ENCODE data around the gene ERBB4.

ERBB4 gene

DNA sequence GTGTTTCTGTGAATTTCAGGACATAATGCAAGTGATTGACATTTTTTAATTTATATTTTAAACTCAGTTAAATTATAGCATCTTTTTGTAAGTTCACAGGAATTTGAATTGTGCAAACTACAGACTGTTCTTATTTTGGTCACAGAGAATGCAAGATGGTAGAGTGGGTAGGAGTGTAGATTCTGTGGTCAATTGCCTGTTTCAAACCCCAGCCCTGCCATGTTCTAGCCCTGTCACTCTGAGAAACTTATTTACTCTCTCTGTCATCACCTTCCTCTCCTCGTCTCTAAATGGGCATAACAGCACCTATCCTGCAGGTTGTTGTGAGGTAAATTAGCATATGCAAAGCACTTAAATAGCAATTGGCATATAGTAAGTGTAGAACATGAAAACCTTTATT, 1102.4 kb downstream of the ERBB4 start:
- DNase-seq (ENCODE audit: low read depth in 3 of 3, low spot score in 1 of 3) = no peak

DNA sequence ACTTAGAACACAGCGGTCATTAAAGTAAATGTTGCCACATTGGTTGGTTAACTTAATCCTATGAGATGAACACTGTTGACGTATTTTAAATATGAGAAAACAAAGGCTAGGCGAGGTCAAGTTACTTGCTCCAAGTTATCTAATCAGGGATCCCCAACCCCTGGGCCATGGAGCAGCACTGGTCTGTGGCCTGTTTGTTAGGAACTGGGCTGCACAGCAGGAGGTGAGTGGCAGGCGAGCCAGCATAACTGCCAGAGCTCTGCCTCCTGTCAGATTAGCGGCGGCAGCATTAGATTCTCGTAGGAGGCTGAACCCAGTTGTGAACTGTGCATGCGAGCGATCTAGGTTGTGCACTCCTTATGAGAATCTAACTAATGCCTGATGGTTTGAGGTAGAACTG, 1103.3 kb downstream of the ERBB4 start:
- no peak for DNase-seq (ENCODE audit: low read depth in 3 of 3, low spot score in 1 of 3)

- DNase-seq (ENCODE audit: low read depth in 3 of 3, low spot score in 1 of 3) = no peak
Measured at GRCh38 chr2:211434773-211435172, 1103.8 kb downstream of the ERBB4 start.

DNA sequence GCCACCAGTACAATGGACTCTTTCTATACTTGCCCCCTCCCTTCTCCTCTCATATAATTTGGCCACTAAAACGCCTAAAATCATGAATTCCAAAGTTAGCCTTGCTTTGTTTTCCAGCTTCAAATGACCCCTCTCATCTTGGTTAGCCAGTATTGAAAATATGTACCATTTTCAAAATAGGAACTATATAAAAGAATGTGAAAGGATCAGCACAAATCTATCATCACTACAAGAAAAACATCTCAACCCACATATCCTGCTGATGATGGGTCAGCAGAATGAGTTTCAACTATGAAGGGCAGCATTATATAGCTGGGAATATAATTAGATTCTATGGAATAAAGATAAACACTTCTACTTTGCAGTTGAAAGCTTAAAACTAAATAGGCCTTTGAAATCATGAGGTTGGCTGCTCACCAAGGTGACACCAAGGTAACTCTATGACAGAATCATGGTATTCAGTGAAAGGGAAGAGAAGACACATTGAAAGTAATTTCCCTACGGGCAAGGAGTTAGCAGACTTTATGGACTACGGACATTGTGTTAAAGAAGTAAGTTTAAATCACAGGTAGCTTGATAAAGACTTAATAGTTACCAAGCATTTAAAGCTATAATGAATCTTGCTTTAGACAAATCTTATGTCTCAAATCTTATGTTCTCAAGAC, 1109.2 kb downstream of the ERBB4 start:
- DNase-seq (ENCODE audit: low read depth in 3 of 3, low spot score in 1 of 3) = no peak

- no peak for DNase-seq (ENCODE audit: low read depth in 3 of 3, low spot score in 1 of 3)
Measured at GRCh38 chr2:211426240-211426639, 1112.4 kb downstream of the ERBB4 start.

DNA sequence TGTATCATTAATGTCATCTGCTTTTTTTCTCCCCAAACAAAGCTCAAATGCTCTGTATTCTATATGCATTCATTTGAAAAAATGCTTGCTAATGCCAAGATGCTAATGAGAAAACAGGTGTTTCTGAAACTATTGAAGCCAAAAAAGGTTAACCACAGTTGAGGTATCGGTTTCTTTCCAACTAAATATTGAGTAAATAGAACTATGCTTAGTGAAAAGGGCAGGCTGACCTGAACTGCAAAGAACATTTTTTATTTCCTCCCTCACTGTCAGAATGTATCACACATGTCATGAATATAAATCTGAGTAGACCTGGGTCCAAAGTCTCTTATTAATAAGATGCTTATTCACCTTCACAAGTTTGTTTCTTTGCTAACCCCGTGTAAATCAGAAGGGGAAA, 1115.6 kb downstream of the ERBB4 start:
- no peak for DNase-seq (ENCODE audit: low read depth in 3 of 3, low spot score in 1 of 3)

- no peak for DNase-seq (ENCODE audit: low read depth in 3 of 3, low spot score in 1 of 3)
Measured at GRCh38 chr2:211417544-211417943, 1121.1 kb downstream of the ERBB4 start.

DNA sequence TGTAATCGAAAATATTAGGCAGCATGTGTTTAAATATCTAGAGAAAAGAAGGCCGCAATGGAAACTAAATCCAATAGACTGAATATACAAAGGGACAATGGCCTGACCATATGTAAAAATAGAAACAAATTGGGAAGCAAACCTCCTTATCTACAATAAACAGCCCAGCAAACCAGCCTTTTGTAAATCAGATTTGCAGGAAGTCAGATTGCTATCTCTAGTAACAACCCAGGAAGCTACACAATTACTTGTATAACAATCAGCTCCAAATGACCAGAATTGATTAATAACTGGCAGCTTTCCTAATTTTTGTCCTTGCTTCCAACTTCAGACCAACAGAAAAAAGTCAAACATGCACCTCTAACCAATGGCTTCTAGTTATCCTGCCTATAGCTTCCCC, 1122.2 kb downstream of the ERBB4 start:
- DNase-seq (ENCODE audit: low read depth in 3 of 3, low spot score in 1 of 3) = no peak

DNA sequence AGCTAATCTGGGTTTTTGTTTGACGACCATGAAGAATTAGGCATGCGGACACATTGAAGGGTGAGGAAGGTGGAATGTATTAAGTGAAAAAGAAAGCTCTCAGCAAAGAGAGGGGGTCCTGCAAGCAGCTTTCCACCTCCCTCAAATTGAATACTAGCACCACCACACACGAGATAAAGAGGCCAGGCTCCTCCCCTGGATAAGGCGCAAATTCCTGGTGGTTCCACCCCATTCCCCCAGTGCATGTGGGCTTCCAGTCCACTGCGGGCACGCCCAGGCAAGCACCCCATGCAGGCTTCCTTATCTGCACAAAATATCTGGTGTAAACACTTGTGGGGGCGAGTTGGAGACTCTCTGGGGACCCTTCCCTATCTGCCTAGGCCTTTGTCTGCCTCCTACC, 1124.9 kb downstream of the ERBB4 start:
- DNase-seq (ENCODE audit: low read depth in 3 of 3, low spot score in 1 of 3) = no peak

GRCh38 chr2:211408483-211408891, 1130.1 kb downstream of the ERBB4 start:
- no peak for DNase-seq (ENCODE audit: low read depth in 3 of 3, low spot score in 1 of 3)

DNA sequence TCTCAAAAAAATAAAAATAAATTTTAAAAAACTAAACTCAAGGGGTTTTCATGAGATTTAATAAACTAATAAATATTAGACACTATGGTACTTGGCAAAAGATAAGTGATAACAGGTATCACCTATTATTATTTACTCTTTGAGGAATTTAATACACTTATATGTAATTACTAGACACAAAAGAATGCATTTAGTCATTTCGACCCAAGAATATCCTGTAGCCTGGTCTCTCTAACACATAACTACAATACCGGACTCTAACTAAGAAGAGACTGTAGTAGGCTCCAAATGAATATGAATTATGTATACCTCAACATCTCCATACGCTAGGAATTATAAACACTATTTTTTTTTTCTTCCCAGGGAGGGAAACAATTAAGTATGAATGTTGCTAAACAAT, 1131.5 kb downstream of the ERBB4 start:
- no peak for DNase-seq (ENCODE audit: low read depth in 3 of 3, low spot score in 1 of 3)

DNA sequence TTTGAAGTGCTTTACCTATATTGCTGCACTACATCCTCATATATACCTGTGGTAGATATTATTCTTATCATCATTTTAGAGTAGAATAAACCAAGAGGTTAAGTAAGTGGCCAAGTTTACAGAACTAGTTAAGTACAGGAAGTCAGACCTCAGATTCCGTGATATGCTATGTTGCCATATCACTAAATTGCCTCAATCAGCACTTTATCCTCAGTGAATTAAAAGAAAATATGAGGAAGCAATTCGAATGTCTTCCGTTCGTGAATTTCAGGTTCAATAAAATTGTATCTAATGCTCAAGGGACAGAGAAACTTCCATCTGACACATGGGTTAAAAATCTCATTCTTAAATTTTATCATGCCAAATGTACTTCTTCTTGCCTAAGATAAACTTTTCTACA, 1133.6 kb downstream of the ERBB4 start:
- DNase-seq (ENCODE audit: low read depth in 3 of 3, low spot score in 1 of 3) = no peak

DNA sequence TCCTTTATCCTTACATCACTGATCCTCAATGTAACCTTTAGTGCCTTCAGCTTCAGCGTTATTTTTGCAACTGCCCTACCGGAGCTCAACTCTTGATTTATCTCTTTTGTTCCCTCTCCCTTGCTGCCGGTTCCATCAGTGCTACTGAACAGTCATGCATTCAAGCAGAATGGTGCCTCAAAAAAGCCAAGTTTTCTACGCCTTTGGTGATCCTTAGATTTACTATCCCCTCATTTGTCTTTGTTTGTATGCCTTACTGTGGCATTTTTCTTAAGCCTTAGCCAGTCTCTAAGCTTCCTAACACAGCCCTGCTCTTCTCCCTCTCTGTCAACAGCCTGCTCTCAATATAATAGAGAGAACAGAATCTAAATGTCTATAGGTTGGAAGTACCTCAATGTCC, 1134.5 kb downstream of the ERBB4 start:
- DNase-seq (ENCODE audit: low read depth in 3 of 3, low spot score in 1 of 3) = no peak

GRCh38 chr2:211401328-211401727, 1137.3 kb downstream of the ERBB4 start:
- DNase-seq (ENCODE audit: low read depth in 3 of 3, low spot score in 1 of 3) = no peak

GRCh38 chr2:211397764-211398163, 1140.8 kb downstream of the ERBB4 start:
- no peak for DNase-seq (ENCODE audit: low read depth in 3 of 3, low spot score in 1 of 3)

GRCh38 chr2:211396815-211397214, 1141.8 kb downstream of the ERBB4 start:
- no peak for DNase-seq (ENCODE audit: low read depth in 3 of 3, low spot score in 1 of 3)

- DNase-seq (ENCODE audit: low read depth in 3 of 3, low spot score in 1 of 3) = no peak
Measured at GRCh38 chr2:211391189-211391567, 1147.4 kb downstream of the ERBB4 start.

- no peak for DNase-seq (ENCODE audit: low read depth in 3 of 3, low spot score in 1 of 3)
Measured at GRCh38 chr2:211390536-211391188, 1147.9 kb downstream of the ERBB4 start.

GRCh38 chr2:211387734-211388133, 1150.9 kb downstream of the ERBB4 start:
- DNase-seq (ENCODE audit: low read depth in 3 of 3, low spot score in 1 of 3) = no peak

- no peak for DNase-seq (ENCODE audit: low read depth in 3 of 3, low spot score in 1 of 3)
Measured at GRCh38 chr2:211380041-211380440, 1158.6 kb downstream of the ERBB4 start.

GRCh38 chr2:211376410-211376809, 1162.2 kb downstream of the ERBB4 start:
- DNase-seq (ENCODE audit: low read depth in 3 of 3, low spot score in 1 of 3) = no peak

DNA sequence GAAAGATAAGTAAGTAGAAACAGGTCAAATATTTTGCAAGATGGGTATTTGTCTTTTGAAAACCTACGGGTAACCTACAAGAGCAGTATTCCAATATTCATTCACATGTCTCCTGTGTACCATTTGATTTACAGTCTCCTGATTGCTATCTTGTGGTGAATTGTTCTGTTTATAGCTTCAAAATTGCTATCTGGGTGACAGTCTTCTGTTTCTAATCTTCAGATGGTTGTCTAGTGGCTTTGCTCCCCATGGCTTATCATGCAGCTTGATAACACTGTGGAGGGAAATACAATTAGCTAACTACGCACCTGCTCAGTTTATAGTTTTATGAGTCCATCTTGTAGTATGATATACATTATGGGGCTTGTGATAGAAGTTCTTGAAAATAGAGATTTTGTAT, 1165.4 kb downstream of the ERBB4 start:
- no peak for DNase-seq (ENCODE audit: low read depth in 3 of 3, low spot score in 1 of 3)

DNA sequence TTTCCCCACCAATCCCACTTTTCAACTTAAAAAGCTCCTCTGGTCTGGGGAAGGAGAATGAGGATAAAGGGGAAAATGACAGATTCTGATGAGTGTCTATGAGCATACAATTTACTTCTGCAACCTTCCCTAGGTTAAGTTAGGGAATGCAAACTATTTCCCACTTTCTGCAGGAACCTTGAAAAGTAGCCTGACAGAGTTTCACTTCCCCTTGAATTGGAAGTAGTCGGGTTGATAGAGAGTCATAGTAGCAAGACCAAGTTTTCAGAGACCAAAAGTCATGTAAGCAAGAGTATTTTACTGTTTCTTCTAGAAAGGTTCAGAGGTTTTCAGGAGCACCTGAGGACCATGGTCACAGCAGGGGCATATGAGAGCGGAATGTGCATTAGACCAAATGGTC, 1167.1 kb downstream of the ERBB4 start:
- DNase-seq (ENCODE audit: low read depth in 3 of 3, low spot score in 1 of 3) = no peak

All from stimulated activated CD4-positive, alpha-beta T cell treated with anti-CD3 and anti-CD28 coated beads, TNF-alpha, amount 100 ng/mL, for 1 hour (primary cell).